A549 (cell line): ENCODE data around the gene SASH1. TPM values are rescaled to one million over a fixed set of nuclear protein-coding genes. Genes with fewer than 3 reads are reported as not detected.

Source experiments
- ATAC-seq, 2 experiments: fragments of 200-7000 bp in 1 of 2; fragments of >200 bp in 1 of 2; cut with Nextera tagmentation in 1 of 2; cut with Tn5 transposase in 1 of 2; 3 replicates each; pipeline versions ENCODE4 v1.8.0 to v1.9.1; 2018 to 2020; ENCODE audit warnings: mild to moderate bottlenecking in 1 of 2, moderate library complexity in 1 of 2
- CTCF ChIA-PET: fragments of 300-600 bp; sonication (Branson Sonifier 250); formaldehyde crosslinking; extraction: SDS; loops from one replicate; lab custom pipeline; 2021; ENCODE audit warnings: antibody characterized with exemption, inconsistent platforms; lab: Yijun Ruan, JAX
- POLR2A ChIA-PET: fragments of 350-600 bp; formaldehyde crosslinking; extraction: SDS; loops from one replicate; lab custom pipeline; 2021; ENCODE audit warnings: antibody characterized with exemption, inconsistent platforms; lab: Yijun Ruan, JAX
- DNase-seq, 2 experiments: peaks; one replicate each; pipeline versions ENCODE4 v3.0.0 to v3.0.0-alpha.2; 2011 to 2016; ENCODE audit warnings: low read depth in 1 of 2, low spot score in 1 of 2
- FAIRE-seq: peaks from 2 replicates; lab custom pipeline; 2011; peaks lifted over from hg19 to GRCh38; lab: Jason Lieb, UNC
- H3K27ac ChIP-seq, 2 experiments: fragments of >200 bp; sonication (Bioruptor Twin); formaldehyde crosslinking; 3 replicates each; pipeline ENCODE4 v1.5.1; 2016 to 2017
- H3K4me1 ChIP-seq: fragments of >200 bp; sonication (Bioruptor Twin); formaldehyde crosslinking; 3 replicates; pipeline ENCODE4 v1.6.1; 2016
- H3K4me2 ChIP-seq: fragments of >200 bp; sonication (Bioruptor Twin); formaldehyde crosslinking; 3 replicates; pipeline ENCODE4 v1.6.1; 2016
- H3K4me3 ChIP-seq: fragments of >200 bp; sonication (Bioruptor Twin); formaldehyde crosslinking; 3 replicates; pipeline ENCODE4 v1.5.1; 2016
- H3K9me3 ChIP-seq: fragments of >200 bp; sonication (Bioruptor Twin); formaldehyde crosslinking; 3 replicates; pipeline ENCODE4 v1.6.1; 2016
- ATOH8 ChIP-seq: fragments of 250-450 bp; sonication (Bioruptor Pico); IDR thresholded peaks from 2 replicates; pipeline ENCODE4 v1.5.0; 2020; ENCODE audit warnings: low read depth, mild to moderate bottlenecking, moderate library complexity
- CBX2 ChIP-seq: fragments of 200-600 bp; sonication (generic); IDR thresholded peaks from 2 replicates; pipeline ENCODE4 v1.6.1; 2016; ENCODE audit warnings: low read depth, mild to moderate bottlenecking, borderline replicate concordance
- CEBPB ChIP-seq, 2 experiments: fragments of >200 bp in 1 of 2; sonication (Bioruptor Twin) in 1 of 2; formaldehyde crosslinking in 1 of 2; IDR thresholded peaks; 2 replicates each; pipeline ENCODE4 v1.6.1; 2012 to 2016
- E2F6 ChIP-seq: IDR thresholded peaks from 2 replicates; pipeline ENCODE4 v1.6.1; 2012; ENCODE audit warnings: low read depth, borderline replicate concordance
- FOXS1 ChIP-seq: fragments of 250-450 bp; sonication (Bioruptor Pico); IDR thresholded peaks from 2 replicates; pipeline ENCODE4 v1.5.0; 2020; ENCODE audit warnings: mild to moderate bottlenecking, moderate library complexity
- HEYL ChIP-seq: fragments of 250-450 bp; sonication (Bioruptor Pico); IDR thresholded peaks from 2 replicates; pipeline ENCODE4 v1.8.0; 2021; ENCODE audit warnings: mild to moderate bottlenecking, moderate library complexity
- HOXA7 ChIP-seq: fragments of 250-450 bp; sonication (Bioruptor Pico); IDR thresholded peaks from 2 replicates; pipeline ENCODE4 v1.5.0; 2020; ENCODE audit warnings: mild to moderate bottlenecking, moderate library complexity
- HOXB5 ChIP-seq: fragments of 250-450 bp; sonication (Bioruptor Pico); IDR thresholded peaks from 2 replicates; pipeline ENCODE4 v1.5.0; 2020; ENCODE audit warnings: mild to moderate bottlenecking, moderate library complexity
- MAFK ChIP-seq: fragments of 450-650 bp; IDR thresholded peaks from 2 replicates; pipeline ENCODE4 v1.6.1; 2014; ENCODE audit not compliant: partially characterized antibody
- MAZ ChIP-seq: fragments of 150-350 bp; IDR thresholded peaks from 2 replicates; pipeline ENCODE4 v1.6.1; 2014; ENCODE audit warnings: antibody characterized with exemption, low read depth, low read length, borderline replicate concordance
- MYC ChIP-seq: IDR thresholded peaks from 2 replicates; pipeline ENCODE4 v1.6.1; 2012; ENCODE audit warnings: mild to moderate bottlenecking, inconsistent platforms, low read length, improper control_type of control experiment, borderline replicate concordance
- NFE2L2 ChIP-seq: fragments of 150-350 bp; conservative IDR thresholded peaks from 2 replicates; pipeline ENCODE4 v1.6.1; 2014; ENCODE audit warnings: low read length
- NPAS2 ChIP-seq: fragments of 250-450 bp; sonication (Bioruptor Pico); IDR thresholded peaks from 2 replicates; pipeline ENCODE4 v1.8.0; 2022; ENCODE audit warnings: mild to moderate bottlenecking, moderate library complexity, borderline replicate concordance
- NR3C1 ChIP-seq: fragments of >200 bp; sonication (Bioruptor Twin); formaldehyde crosslinking; IDR thresholded peaks from 3 replicates; pipeline ENCODE4 v1.6.1; 2017
- POLR2AphosphoS2 ChIP-seq: conservative IDR thresholded peaks from 2 replicates; pipeline ENCODE4 v1.6.1; 2012; ENCODE audit warnings: low read length, improper control_type of control experiment, inconsistent platforms
- RARB ChIP-seq: fragments of 250-450 bp; sonication (Bioruptor Pico); IDR thresholded peaks from 2 replicates; pipeline ENCODE4 v1.8.0; 2021; ENCODE audit warnings: mild to moderate bottlenecking, moderate library complexity
- RCOR1 ChIP-seq: fragments of 150-350 bp; IDR thresholded peaks from 2 replicates; pipeline ENCODE4 v1.6.1; 2014; ENCODE audit warnings: antibody characterized with exemption, low read length, low read depth
- SMC3 ChIP-seq: fragments of >200 bp; sonication (Bioruptor Twin); formaldehyde crosslinking; IDR thresholded peaks from 3 replicates; pipeline ENCODE4 v1.6.1; 2018; ENCODE audit warnings: inconsistent platforms
- SREBF2 ChIP-seq: fragments of 450-650 bp; IDR thresholded peaks from 2 replicates; pipeline ENCODE4 v1.6.1; 2014; ENCODE audit warnings: mild to moderate bottlenecking, moderate library complexity
- ZFP36 ChIP-seq: fragments of 450-650 bp; IDR thresholded peaks from 2 replicates; pipeline ENCODE4 v1.6.1; 2014; ENCODE audit warnings: borderline replicate concordance; ENCODE audit not compliant: partially characterized antibody
- ZNF302 ChIP-seq: fragments of 250-450 bp; sonication (Bioruptor Pico); IDR thresholded peaks from 2 replicates; pipeline ENCODE4 v1.9.0; 2021; ENCODE audit warnings: inconsistent platforms, mild to moderate bottlenecking, moderate library complexity
- WGBS: methylation state at CpG from one replicate; pipeline ENCODE4 v1.1.6; 2017; ENCODE audit errors: missing lambda C conversion rate; 5-methylcytosine and 5-hydroxymethylcytosine counted together
- polyA plus RNA-seq, 4 experiments: library from polyadenylated mRNA; depleted of rRNA in 3 of 4; stranded (reverse); fragments of >200 nt; fragmentation: RNase III in 1 of 4; extraction: RNeasy Plus Mini Kit Qiagen cat#74134 plus additional on column Dnase treatment in 1 of 4; gene quantifications; 2 replicates in 3 of 4; 3 replicates in 1 of 4; pipeline ENCODE4 v1.2.3, GENCODE V29; 2011 to 2017
- TF ChIP-seq, protein P1 (sequence below): IDR thresholded peaks from 2 replicates; pipeline ENCODE4 v1.6.1; 2012
- TF ChIP-seq, protein P2 (sequence below): fragments of >200 bp; sonication (Bioruptor Twin); formaldehyde crosslinking; IDR thresholded peaks from 2 replicates; pipeline ENCODE4 v1.6.1; 2016
- TF ChIP-seq, protein P3 (sequence below): fragments of 200-600 bp; sonication (generic); IDR thresholded peaks from 2 replicates; pipeline ENCODE4 v1.6.1; 2016; ENCODE audit warnings: antibody characterized with exemption, mild to moderate bottlenecking, moderate library complexity

Gene SASH1
- polyA plus RNA-seq, 2 of the 4 experiments (the other 2 are of a cell fraction) = 2.5 to 3.0 TPM

DNA sequence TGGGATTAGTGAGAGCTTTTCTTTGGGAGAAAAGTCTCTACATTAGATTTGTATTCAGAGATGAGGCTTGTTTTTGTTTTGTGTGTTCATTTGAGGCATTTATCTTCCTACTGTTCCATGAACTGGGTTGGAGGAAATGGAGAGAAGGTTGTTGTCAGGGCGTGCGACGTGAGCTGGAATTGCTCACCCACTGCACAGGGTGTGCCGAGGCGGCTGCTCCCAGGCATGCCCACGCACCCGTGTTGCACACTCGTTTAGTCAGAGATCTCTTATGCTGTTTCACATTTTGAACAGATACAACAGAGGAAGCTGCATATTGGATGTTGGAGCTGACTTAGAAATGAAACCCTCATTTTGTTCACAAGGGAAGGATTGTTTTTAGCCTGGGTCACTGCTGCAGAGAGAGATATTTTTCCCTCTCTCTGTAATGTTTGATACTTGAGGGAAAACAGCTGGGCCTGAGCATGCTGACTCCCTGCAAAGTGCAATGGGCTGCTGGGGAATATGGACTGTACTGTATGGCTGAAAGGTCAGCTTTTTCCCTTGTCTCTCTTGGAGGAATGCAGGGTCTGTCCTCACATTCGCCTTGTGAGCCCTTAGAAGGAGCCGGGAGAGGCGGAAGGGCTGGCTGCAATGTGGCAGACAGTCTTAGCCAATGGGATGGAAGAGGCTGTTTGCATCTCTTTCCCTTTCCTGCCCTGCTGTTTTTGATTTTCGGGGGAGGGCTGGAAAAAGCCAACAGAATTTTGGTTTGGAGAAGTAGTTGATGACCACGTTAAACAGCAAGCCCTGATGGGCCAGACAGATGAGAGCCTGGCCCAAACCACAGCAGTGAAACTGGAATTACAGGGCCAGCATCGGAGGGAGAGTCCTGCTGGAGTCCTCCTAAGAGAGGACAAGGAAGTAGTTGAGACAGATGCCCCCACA is 170.8 kb downstream of the SASH1 start:
- FAIRE-seq = no peak
- Histone ChIP-seq H3K27ac (no peak overlapping the region), H3K9me3 (no peaks in the 10 kb centered on the region), H3K4me2 (no peak overlapping the region), H3K4me3 (no peak overlapping the region), H3K4me1 (no peaks in the 10 kb centered on the region)
- 81% methylated on average over 14 of the region's 14 CpGs for WGBS
- ChIA-PET CTCF (interaction anchor here (0.7 kb wide), 1 partner anchor 262 kb away, joined by 5 read pairs; no protein-coding TSS in a partner anchor), POLR2A (no interaction called here)
- no peak for ATAC-seq
- DNase-seq = no peak
- TF ChIP-seq MAZ (no peak), RARB (CRISPR knock-in tag) (no peak), RCOR1 (no peak), POLR2AphosphoS2 (no peak), CBX2 (no peak)
- TF ChIP-seq, protein P1, sequence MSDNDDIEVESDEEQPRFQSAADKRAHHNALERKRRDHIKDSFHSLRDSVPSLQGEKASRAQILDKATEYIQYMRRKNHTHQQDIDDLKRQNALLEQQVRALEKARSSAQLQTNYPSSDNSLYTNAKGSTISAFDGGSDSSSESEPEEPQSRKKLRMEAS = no peak
- TF ChIP-seq, protein P2, sequence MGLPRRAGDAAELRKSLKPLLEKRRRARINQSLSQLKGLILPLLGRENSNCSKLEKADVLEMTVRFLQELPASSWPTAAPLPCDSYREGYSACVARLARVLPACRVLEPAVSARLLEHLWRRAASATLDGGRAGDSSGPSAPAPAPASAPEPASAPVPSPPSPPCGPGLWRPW = no peak
- TF ChIP-seq, protein P3, sequence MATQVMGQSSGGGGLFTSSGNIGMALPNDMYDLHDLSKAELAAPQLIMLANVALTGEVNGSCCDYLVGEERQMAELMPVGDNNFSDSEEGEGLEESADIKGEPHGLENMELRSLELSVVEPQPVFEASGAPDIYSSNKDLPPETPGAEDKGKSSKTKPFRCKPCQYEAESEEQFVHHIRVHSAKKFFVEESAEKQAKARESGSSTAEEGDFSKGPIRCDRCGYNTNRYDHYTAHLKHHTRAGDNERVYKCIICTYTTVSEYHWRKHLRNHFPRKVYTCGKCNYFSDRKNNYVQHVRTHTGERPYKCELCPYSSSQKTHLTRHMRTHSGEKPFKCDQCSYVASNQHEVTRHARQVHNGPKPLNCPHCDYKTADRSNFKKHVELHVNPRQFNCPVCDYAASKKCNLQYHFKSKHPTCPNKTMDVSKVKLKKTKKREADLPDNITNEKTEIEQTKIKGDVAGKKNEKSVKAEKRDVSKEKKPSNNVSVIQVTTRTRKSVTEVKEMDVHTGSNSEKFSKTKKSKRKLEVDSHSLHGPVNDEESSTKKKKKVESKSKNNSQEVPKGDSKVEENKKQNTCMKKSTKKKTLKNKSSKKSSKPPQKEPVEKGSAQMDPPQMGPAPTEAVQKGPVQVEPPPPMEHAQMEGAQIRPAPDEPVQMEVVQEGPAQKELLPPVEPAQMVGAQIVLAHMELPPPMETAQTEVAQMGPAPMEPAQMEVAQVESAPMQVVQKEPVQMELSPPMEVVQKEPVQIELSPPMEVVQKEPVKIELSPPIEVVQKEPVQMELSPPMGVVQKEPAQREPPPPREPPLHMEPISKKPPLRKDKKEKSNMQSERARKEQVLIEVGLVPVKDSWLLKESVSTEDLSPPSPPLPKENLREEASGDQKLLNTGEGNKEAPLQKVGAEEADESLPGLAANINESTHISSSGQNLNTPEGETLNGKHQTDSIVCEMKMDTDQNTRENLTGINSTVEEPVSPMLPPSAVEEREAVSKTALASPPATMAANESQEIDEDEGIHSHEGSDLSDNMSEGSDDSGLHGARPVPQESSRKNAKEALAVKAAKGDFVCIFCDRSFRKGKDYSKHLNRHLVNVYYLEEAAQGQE = no peak
- TF ChIP-seq, all 56 proteins: peak for 0

DNA sequence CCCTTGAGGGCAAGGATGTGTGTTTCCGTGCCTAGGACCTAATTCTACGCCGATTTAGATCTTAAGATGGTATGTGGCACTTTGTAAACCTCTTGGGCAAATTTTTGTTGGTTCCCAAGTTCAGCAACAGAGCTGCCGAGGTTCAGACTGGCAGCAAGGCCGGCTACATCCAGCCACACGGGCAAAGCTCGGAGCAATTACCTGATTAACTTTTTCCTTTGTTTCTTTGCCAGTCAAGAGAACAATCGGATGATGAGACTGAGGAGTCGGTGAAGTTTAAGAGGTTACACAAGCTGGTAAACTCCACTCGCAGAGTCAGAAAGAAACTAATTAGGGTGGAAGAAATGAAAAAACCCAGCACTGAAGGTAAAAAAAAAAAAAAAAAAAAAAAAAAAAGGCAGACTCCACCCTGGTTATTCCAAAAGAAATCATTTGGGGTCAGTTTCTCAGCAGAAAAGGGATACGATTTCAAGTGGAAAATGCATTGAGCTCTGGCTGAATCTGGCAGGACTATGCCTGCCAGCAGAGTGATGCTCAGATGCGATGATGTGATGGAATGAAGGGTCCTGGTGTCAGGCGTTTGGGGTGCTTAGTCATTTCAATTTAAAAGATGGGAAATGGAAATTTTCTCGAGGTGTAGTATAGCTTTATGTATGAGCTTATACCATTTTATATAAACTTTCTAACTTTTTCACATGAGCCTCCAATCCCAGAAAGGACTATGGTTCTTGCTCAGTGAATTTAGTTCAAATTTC is 171.6 kb downstream of the SASH1 start:
- DNase-seq = no peak
- ChIA-PET CTCF (interaction anchor here (0.7 kb wide), 2 partner anchors 263 to 1660 kb away, joined by 3 to 5 read pairs; no protein-coding TSS in a partner anchor), POLR2A (interaction anchor here (0.7 kb wide), 1 partner anchor 16 kb away, joined by 14 read pairs; no protein-coding TSS in a partner anchor)
- Histone ChIP-seq H3K9me3 (no peaks in the 10 kb centered on the region), H3K4me3 (no peak overlapping the region), H3K27ac (no peak overlapping the region), H3K4me2 (no peak overlapping the region), H3K4me1 (no peaks in the 10 kb centered on the region)
- no peak for FAIRE-seq
- WGBS = 82% methylated on average over 14 of the region's 14 CpGs
- no peak for ATAC-seq
- TF ChIP-seq SREBF2 (no peak), MAZ (no peak), CBX2 (no peak), MYC (no peak), SMC3 (no peak), FOXS1 (CRISPR knock-in tag) (no peak), ZFP36 (no peak), HOXA7 (CRISPR knock-in tag) (no peak), HEYL (no peak), NFE2L2 (no peak), NPAS2 (CRISPR knock-in tag) (no peak), E2F6 (no peak), CEBPB (IDR thresholded peaks at IDR 0.05) (no peak), HOXB5 (CRISPR knock-in tag) (no peak), NR3C1 (no peak), ATOH8 (CRISPR knock-in tag) (no peak), MAFK (no peak), ZNF302 (no peak)
- TF ChIP-seq, protein P3 = no peak
